ENCODE results near the gene HNRNPUL1.
A peak's percentile ranks its signal among the peaks of the same experiment; 100 is the strongest.
"Not testable (repeated sequence)": the region's sequence is repeated elsewhere in the genome, so short reads cannot be mapped to it uniquely, and the experiment has no call there.

HNRNPUL1 gene

GRCh38 chr19:41226053-41226873, 37.9 kb upstream of the HNRNPUL1 start:
- in situ Hi-C loops (cut with HindIII; ENCODE audit: low pct_unique_long_range_greater_than_20kb, low sequenced_read_pairs) = no loop called here
- TF ChIP-seq JUND (IDR thresholded peaks at IDR 0.05; ENCODE audit: low read depth) = no peak
- peak; percentile 35 to 41 for DNase-seq (ENCODE audit: low read depth in 1 of 2, low spot score in 1 of 2)

GRCh38 chr19:41226874-41227390, 37.2 kb upstream of the HNRNPUL1 start:
- no peak for TF ChIP-seq JUND (IDR thresholded peaks at IDR 0.05; ENCODE audit: low read depth)
- in situ Hi-C loops (cut with HindIII; ENCODE audit: low pct_unique_long_range_greater_than_20kb, low sequenced_read_pairs) = no loop called here
- no peak for DNase-seq (ENCODE audit: low read depth in 1 of 2, low spot score in 1 of 2)

- no peak for DNase-seq (ENCODE audit: low read depth in 1 of 2, low spot score in 1 of 2)
- in situ Hi-C loops (cut with HindIII; ENCODE audit: low pct_unique_long_range_greater_than_20kb, low sequenced_read_pairs) = no loop called here
- TF ChIP-seq JUND (IDR thresholded peaks at IDR 0.05; ENCODE audit: low read depth) = no peak
Measured at GRCh38 chr19:41228486-41228885, 35.7 kb upstream of the HNRNPUL1 start.

- not testable (repeated sequence) for DNase-seq (ENCODE audit: low read depth in 1 of 2, low spot score in 1 of 2)
Measured at GRCh38 chr19:41229338-41229737, 34.8 kb upstream of the HNRNPUL1 start.

GRCh38 chr19:41230067-41230857, 33.9 kb upstream of the HNRNPUL1 start:
- no peak for TF ChIP-seq JUND (IDR thresholded peaks at IDR 0.05; ENCODE audit: low read depth)
- in situ Hi-C loops (cut with HindIII; ENCODE audit: low pct_unique_long_range_greater_than_20kb, low sequenced_read_pairs) = no loop called here
- DNase-seq (ENCODE audit: low read depth in 1 of 2, low spot score in 1 of 2) = no peak

More at GRCh38 chr19:41229338-41229737, 34.8 kb upstream of the HNRNPUL1 start:
- in situ Hi-C loops (cut with HindIII; ENCODE audit: low pct_unique_long_range_greater_than_20kb, low sequenced_read_pairs) = not testable (repeated sequence)

GRCh38 chr19:41232686-41233085, 31.5 kb upstream of the HNRNPUL1 start:
- no peak for DNase-seq (ENCODE audit: low read depth in 1 of 2, low spot score in 1 of 2)
- in situ Hi-C loops (cut with HindIII; ENCODE audit: low pct_unique_long_range_greater_than_20kb, low sequenced_read_pairs) = no loop called here
- no peak for TF ChIP-seq JUND (IDR thresholded peaks at IDR 0.05; ENCODE audit: low read depth)

- DNase-seq (ENCODE audit: low read depth in 1 of 2, low spot score in 1 of 2) = no peak
- TF ChIP-seq JUND (IDR thresholded peaks at IDR 0.05; ENCODE audit: low read depth) = no peak
- in situ Hi-C loops (cut with HindIII; ENCODE audit: low pct_unique_long_range_greater_than_20kb, low sequenced_read_pairs) = no loop called here
Measured at GRCh38 chr19:41233748-41234240, 30.4 kb upstream of the HNRNPUL1 start.

GRCh38 chr19:41234512-41235168, 29.5 kb upstream of the HNRNPUL1 start:
- in situ Hi-C loops (cut with HindIII; ENCODE audit: low pct_unique_long_range_greater_than_20kb, low sequenced_read_pairs) = no loop called here

GRCh38 chr19:41235480-41235879, 28.7 kb upstream of the HNRNPUL1 start:
- in situ Hi-C loops (cut with HindIII; ENCODE audit: low pct_unique_long_range_greater_than_20kb, low sequenced_read_pairs) = no loop called here
- no peak for TF ChIP-seq JUND (IDR thresholded peaks at IDR 0.05; ENCODE audit: low read depth)

More at GRCh38 chr19:41234512-41235168, 29.5 kb upstream of the HNRNPUL1 start:
- TF ChIP-seq JUND (IDR thresholded peaks at IDR 0.05; ENCODE audit: low read depth) = no peak
- DNase-seq (ENCODE audit: low read depth in 1 of 2, low spot score in 1 of 2) = no peak

GRCh38 chr19:41238244-41238643, 25.9 kb upstream of the HNRNPUL1 start:
- in situ Hi-C loops (cut with HindIII; ENCODE audit: low pct_unique_long_range_greater_than_20kb, low sequenced_read_pairs) = no loop called here
- DNase-seq (ENCODE audit: low read depth in 1 of 2, low spot score in 1 of 2) = no peak
- TF ChIP-seq JUND (IDR thresholded peaks at IDR 0.05; ENCODE audit: low read depth) = no peak

More at GRCh38 chr19:41235480-41235879, 28.7 kb upstream of the HNRNPUL1 start:
- DNase-seq (ENCODE audit: low read depth in 1 of 2, low spot score in 1 of 2) = no peak

- DNase-seq (ENCODE audit: low read depth in 1 of 2, low spot score in 1 of 2) = no peak
- in situ Hi-C loops (cut with HindIII; ENCODE audit: low pct_unique_long_range_greater_than_20kb, low sequenced_read_pairs) = no loop called here
- no peak for TF ChIP-seq JUND (IDR thresholded peaks at IDR 0.05; ENCODE audit: low read depth)
Measured at GRCh38 chr19:41239363-41239762, 24.8 kb upstream of the HNRNPUL1 start.

GRCh38 chr19:41239961-41240574, 24.1 kb upstream of the HNRNPUL1 start:
- TF ChIP-seq JUND (IDR thresholded peaks at IDR 0.05; ENCODE audit: low read depth) = no peak
- in situ Hi-C loops (cut with HindIII; ENCODE audit: low pct_unique_long_range_greater_than_20kb, low sequenced_read_pairs) = no loop called here

More at GRCh38 chr19:41239961-41240574, 24.1 kb upstream of the HNRNPUL1 start:
- DNase-seq (ENCODE audit: low read depth in 1 of 2, low spot score in 1 of 2) = no peak

Measured in T47D (cell line).